ENCODE measurements around the gene GRIK3.

Gene GRIK3

GRCh38 chr1:37042506-37042905 is 8.2 kb upstream of the GRIK3 start:
- DNase-seq, result no peak

DNA sequence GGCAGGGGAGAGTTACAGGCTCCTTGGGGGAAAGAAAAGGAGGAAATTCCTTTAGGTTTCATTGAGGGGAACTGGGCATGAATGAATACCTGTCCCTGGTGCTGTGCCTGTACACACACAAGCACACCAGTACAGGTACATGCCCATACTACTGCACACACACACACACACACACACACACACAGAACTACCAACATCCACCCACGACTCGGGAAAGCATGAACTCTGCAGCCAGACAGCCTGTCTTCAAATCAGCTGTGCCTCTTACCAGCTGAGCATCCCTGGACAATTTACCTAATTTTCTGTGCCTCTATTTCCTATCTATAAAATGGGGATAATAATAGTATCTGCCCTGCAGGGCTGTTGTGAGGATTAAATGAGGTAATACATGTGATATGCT is 7.2 kb upstream of the GRIK3 start:
- DNase-seq, result no peak

DNA sequence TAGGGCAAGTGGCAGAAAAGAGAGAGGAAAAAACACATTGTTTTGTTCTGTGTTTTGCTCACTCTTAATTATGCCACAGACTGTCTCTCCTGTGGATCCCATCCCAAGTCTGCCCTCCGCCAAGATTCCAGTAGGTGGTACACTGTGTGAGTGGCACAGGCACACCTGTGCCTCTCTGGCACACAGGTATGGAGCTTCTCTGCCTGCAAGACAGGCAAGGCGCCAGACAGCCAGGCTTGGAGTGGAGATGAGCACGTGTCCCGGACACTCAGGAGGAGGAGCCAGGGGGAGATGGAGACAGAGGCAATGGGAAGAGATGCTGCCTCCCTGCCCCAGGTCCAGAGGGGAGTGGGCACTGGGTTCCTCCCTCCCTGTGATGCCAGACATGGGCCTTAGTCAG is 6.5 kb upstream of the GRIK3 start:
- DNase-seq, result no peak

GRCh38 chr1:37040261-37040660 is 5.9 kb upstream of the GRIK3 start:
- no peak for DNase-seq

DNA sequence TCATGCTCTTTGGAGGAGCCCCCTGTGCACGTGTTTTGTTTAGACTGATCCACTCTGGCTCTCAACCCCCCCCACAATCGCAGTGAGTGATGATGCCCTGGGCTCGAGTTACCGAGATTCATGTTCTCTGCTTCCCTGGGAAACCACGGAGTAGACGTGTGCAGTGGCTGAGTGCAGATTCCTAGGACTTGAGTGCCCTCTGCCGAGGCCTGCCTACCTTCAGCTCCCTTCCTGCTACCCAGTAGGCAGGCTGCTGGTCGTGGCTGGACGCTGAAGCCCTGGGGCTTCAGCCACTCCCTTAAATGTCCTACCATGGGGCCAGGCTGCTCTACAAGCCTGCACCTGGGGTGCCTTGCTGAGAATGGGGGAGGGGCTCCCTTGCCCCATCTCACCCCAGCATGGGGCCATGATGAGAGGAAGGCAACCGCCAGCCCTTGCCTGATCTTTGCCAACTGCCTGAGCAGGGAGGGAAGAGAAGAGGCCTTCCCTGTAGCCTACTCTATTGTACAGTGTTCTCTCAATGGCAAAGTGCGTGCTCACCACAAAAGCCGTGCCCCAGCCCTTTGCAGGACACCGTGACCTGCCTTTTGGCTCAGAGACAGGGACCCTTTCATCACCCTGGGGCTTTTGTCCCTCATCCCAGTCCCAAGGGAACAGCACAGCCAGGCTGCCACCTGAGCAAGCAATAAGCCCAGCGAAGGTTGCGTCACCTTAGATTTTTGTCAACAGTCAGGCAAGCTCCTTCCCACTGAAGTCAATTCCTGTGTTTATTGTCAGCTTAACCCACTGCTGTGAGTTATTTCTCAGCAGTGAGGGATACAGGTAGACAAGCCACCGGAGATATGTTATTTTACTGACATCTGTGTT is 4.1 kb upstream of the GRIK3 start:
- no peak for DNase-seq

DNA sequence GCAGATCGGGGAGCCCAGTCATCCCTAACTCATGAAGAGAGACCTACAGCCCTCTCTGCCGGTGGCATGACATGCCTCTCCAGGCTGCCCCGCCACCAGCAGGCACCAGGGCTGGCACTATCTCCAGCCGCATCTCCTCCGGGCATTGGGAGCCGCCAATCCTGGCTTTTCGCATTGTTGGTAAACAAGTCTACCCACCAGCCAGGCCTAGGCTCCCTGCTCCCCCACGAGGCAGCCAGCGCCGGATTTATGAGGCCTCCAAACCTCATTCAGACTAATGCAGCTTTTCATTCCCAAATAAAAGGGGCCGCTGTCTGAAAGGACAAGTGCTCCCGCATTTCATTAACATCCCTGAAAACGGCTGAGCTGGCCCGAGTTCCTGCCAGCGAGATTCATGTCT is 3.4 kb upstream of the GRIK3 start:
- no peak for DNase-seq

GRCh38 chr1:37036667-37037053 is 2.3 kb upstream of the GRIK3 start:
- DNase-seq, result no peak

DNA sequence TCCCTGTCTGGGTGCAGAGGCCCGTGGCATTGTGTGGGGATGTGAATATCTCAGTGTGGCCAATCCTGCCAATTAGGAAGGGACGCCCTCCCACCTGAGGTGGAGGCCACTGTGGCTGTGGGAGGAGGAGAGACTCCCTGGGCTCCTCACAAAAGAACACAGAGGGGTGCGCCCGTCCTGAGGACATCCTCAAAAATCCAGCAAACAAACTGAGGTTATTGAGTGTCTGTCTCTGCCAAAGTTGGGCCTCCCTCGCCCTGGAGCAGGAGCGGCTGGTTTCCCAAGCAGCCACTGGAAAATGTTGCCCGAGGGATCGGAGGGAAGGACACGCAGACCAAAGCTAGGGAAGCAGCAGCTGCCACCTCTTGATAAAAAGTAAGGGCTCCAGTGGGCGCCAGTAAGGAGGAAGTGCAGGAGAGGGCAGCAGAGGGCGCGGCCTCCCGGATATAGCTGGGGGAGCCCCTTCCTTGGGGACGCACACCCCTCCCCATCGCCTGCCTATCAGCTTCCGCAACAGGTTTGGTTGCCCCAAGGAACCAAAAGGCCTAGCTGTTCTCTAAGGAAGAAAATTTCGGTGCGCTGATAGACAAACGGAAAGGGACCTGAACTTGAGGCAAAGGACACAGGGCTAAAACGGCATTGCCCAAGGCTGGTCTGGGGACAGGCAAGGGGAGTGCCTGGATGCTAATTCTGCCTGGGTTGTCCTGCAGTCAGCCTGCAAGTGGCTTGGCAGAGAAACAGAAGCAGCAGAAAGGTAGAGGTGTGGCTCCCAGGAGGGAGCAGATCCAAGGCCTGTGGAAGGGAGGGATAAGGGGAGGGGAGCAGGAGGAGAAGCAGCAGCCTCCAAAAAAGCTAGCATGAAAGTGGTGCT is 1.7 kb upstream of the GRIK3 start:
- no peak for DNase-seq

GRCh38 chr1:37035014-37035691 is 838 bp upstream of the GRIK3 start:
- DNase-seq, result no peak

DNA sequence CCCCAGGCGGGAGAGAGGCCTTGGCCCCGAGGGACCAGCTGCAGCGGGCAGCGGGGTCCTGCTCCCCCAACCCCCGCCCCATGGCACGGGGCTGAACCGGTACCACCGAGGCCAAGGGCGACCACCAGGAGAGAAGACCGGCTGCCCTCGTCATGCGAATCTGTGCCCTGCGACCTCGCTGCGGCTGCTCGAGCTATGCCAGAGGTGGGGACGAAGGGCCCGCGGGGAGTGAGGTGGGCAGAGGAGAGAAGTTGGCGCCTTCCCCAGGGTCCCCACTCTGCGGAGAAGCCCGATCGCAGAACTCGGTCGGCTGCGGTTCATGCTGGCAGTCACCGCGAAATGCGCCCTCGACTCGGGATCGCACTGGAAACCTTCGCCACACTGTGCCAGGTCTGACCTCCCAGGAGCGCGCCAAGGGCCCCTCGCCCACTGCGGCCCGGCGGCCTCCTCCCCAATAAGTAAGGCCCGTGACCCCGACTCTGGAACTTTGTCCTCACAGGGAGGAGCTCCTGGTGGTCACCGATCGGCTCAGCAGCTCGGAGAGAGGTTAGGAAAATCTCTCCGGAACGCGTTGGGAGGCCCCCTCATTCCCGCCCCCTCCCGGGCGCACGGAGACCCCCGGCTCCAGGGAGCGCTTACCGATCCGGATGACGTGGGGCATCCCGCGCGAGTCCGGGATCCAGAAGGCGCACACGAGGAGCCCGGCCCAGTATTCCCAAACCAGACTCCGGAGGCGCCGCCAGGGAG is 787 bp downstream of the GRIK3 start:
- no peak for DNase-seq

DNA sequence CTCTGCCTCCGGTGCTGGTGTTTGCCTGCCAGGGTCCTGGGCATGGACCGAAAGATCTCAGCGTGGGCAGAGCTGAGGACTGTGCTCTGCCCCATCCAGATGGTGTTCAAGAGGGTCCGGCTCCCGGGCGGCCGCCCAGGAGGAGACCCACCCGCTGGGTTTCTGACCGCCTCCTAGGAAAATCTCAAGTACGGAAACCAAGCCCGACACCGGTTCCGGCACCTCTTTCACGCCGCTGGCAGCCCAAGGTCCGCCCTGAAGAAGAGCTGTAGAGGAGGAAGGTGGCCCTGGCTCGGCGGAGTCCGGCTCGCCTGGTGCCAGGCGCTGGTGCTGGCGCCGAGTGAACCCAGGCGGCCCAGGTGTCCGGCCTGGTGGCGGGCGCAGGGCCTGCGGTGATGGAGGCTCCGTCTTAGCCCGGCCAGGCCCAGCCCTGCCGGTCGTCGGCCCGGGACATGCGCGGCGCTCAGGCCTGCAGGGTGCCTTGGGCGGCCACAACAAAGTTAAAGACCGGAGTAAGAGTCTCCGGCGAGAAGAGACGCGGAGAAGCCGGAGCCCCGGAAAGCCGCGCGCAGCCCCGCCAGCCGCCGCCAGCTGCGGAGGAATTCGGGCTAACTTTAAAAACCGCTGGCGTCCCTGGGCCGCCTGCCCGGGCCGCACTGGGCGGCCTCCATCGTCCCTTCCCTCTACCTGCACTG is 1.5 kb downstream of the GRIK3 start:
- no peak for DNase-seq

- no peak for DNase-seq
Measured at GRCh38 chr1:37031871-37032270, 2.4 kb downstream of the GRIK3 start.

GRCh38 chr1:37031429-37031828 is 2.9 kb downstream of the GRIK3 start:
- no peak for DNase-seq

- no peak for DNase-seq
Measured at GRCh38 chr1:37028981-37029617, 5.2 kb downstream of the GRIK3 start.

GRCh38 chr1:37021502-37021901 is 12.8 kb downstream of the GRIK3 start:
- DNase-seq, result no peak

DNA sequence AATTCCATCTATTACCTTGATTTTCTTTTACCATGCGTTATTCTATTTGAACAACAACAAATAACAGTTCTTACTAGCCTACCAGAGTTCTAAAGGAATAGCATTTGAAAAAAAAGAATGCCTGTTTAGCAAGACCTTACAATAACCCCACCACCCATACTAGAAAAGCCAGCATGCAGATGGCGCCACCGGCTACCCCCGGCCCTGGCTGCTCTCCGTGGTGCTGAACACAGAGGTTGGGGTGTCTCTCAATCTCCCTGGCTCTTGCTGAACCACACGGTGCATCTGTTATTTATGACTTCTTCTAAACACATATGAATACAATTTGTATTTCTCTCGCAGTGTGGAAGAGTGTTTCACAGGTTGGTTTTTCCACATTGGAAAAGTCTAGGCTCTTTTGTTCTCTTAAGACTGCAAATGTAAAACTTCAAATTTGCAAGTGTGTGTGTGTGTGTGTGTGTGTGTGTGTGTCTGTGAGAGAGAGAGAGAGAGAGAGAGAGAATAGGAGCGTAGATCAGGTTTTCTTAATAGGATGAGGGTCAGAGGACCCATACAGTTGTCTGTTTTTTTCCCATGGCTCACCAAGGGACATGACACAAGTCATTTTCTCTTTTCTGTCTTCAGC is 13.6 kb downstream of the GRIK3 start:
- DNase-seq, result no peak

- no peak for DNase-seq
Measured at GRCh38 chr1:37018510-37018909, 15.8 kb downstream of the GRIK3 start.

GRCh38 chr1:37017720-37018119 is 16.6 kb downstream of the GRIK3 start:
- DNase-seq, result no peak

- DNase-seq, result no peak
Measured at GRCh38 chr1:37016121-37016520, 18.2 kb downstream of the GRIK3 start.

- no peak for DNase-seq
Measured at GRCh38 chr1:37015713-37016112, 18.6 kb downstream of the GRIK3 start.

DNA sequence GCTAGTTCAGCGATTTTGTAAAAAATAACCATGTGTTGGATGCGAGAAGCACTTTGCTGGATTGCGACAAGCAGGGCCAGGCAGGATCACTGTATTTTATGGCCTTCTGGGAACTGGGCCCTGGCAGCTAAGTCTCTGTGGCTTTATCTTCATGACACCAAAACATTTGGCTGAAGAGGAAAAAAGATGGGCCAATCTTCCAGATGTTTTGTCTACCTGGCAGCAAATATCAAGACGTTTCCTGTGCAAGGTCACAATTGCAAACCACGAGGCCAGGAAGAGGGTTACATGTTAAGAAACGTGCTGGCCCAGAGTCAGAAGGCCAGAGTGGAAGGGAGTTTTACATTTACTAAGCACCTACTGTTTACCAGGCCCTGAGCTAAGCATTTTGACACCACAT is 22.1 kb downstream of the GRIK3 start:
- no peak for DNase-seq

All from stimulated activated CD4-positive, alpha-beta T cell treated with anti-CD3 and anti-CD28 coated beads, Interleukin-4, amount 100 ng/mL, for 4 hours (primary cell).